Uterus (tissue), 4 donors: ENCODE measurements around the gene PPFIA4. TPM values are rescaled to one million over a fixed set of nuclear protein-coding genes. Genes with fewer than 3 reads are reported as not detected.
"Not testable (repeated sequence)": the region's sequence is repeated elsewhere in the genome, so short reads cannot be mapped to it uniquely, and the experiment has no call there.

Experiments used
- DNase-seq, 2 donors: peaks; one replicate each; pipeline ENCODE4 v3.0.0-alpha.2; 2019 to 2020
- H3K27ac ChIP-seq, 2 donors: fragments of 200-600 bp; sonication (generic); 1 replicate in 1 of 2; 2 replicates in 1 of 2; pipeline ENCODE4 v1.5.1; 2016 to 2018
- H3K27me3 ChIP-seq, 2 donors: fragments of 200-600 bp; sonication (generic); one replicate each; pipeline ENCODE4 v1.5.1; 2018 to 2019; ENCODE audit warnings: control low read depth in 1 of 2
- H3K36me3 ChIP-seq, 2 donors: fragments of 200-600 bp; sonication (generic); one replicate each; pipeline ENCODE4 v1.5.1; 2019; ENCODE audit warnings: control low read depth in 1 of 2
- H3K4me1 ChIP-seq, 2 donors: fragments of 200-600 bp; sonication (generic); one replicate each; pipeline ENCODE4 v1.5.1; 2018 to 2019; ENCODE audit warnings: control low read depth in 1 of 2
- H3K4me3 ChIP-seq, 2 donors: fragments of 200-600 bp; sonication (generic); 1 replicate in 1 of 2; 2 replicates in 1 of 2; pipeline ENCODE4 v1.5.1; 2018 to 2019; ENCODE audit warnings: mild to moderate bottlenecking in 1 of 2
- H3K9me3 ChIP-seq, 2 donors: fragments of 200-600 bp; sonication (generic); one replicate each; pipeline ENCODE4 v1.5.1; 2019; ENCODE audit warnings: control low read depth in 1 of 2
- POLR2A ChIP-seq, 2 donors: fragments of 450-650 bp; IDR thresholded peaks; one replicate each; pipeline ENCODE4 v1.6.1; 2016; ENCODE audit warnings: antibody characterized with exemption in 2 of 2, mild to moderate bottlenecking in 1 of 2, moderate library complexity in 1 of 2
- intact Hi-C: fragments of 100-400 bp; cut with DNase I; formaldehyde crosslinking; loops from one replicate; pipeline ENCODE4 v1.15.1; 2023; ENCODE audit warnings: low total_unique reads
- total RNA-seq, 4 donors: library from RNA; depleted of rRNA in 3 of 4; stranded (reverse); fragments of >200 nt in 3 of 4; gene quantifications; one replicate each; pipeline versions ENCODE4 v1.1.0 to v1.2.4, GENCODE V29; 2014 to 2023
- TF ChIP-seq, protein P1 (sequence below), 4 experiments: fragments of 200-600 bp in 2 of 4; fragments of 450-650 bp in 2 of 4; sonication (generic) in 2 of 4; IDR thresholded peaks; one replicate each; pipeline ENCODE4 v1.5.1; 2016 to 2019; ENCODE audit warnings: antibody characterized with exemption in 4 of 4, mild to moderate bottlenecking in 2 of 4, moderate library complexity in 1 of 4
- donor health status: DM: yes; HTN: yes; CAD: no.

The PPFIA4 gene
- total RNA-seq, 4 donors from 2014 or later: 0.26 to 7.6 (median 6.5) TPM; not detected in 1

DNA sequence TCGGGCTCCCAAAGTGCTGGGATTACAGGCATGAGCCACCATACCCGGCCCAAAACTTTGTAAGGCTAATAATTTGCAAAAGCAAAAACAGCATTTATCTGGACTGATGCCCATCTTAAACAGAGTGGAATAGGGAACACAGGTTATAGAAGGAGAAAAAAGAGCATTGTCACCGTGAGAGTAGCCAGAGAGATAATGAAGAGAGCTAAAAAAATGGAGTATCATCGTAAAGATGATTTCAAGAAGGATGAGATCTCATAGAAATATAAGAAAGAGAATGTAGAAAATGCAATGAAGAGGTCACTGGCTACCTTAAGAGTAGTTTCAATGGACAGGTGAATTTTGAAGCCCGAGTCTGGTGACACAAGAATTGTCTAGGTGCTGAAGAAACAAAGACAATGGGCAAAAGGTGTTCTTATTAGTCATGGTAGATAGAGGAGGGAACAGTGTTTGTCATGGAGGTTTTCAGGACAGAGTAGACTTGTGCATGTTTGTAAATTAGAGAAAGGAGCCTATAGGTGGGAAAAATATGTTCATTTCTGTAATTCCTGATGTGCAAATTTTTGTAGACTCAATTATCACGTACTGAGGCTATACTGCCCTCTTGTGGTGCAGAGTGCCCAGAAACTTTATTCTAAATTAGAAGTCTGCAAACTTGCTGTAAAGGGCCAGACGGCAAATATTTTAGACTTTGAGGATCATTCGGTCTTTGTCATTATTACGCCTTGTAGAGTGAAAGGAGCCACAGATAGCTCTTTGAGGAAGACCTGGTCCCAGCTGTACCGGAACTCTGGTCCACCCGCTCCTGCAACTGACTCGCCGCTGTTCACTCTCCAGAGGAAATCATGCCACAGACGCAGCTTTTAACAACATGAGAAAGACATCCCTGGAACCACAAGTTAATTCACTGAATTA lies 27.2 kb upstream of the PPFIA4 start:
- no peak for TF ChIP-seq POLR2A (IDR thresholded peaks at IDR 0.05)
- TF ChIP-seq, protein P1, sequence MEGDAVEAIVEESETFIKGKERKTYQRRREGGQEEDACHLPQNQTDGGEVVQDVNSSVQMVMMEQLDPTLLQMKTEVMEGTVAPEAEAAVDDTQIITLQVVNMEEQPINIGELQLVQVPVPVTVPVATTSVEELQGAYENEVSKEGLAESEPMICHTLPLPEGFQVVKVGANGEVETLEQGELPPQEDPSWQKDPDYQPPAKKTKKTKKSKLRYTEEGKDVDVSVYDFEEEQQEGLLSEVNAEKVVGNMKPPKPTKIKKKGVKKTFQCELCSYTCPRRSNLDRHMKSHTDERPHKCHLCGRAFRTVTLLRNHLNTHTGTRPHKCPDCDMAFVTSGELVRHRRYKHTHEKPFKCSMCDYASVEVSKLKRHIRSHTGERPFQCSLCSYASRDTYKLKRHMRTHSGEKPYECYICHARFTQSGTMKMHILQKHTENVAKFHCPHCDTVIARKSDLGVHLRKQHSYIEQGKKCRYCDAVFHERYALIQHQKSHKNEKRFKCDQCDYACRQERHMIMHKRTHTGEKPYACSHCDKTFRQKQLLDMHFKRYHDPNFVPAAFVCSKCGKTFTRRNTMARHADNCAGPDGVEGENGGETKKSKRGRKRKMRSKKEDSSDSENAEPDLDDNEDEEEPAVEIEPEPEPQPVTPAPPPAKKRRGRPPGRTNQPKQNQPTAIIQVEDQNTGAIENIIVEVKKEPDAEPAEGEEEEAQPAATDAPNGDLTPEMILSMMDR (IDR thresholded peaks at IDR 0.05): peak; percentile 58 to 74 (median 68)
- Histone ChIP-seq H3K27me3 (no peaks in the 10 kb centered on the region), H3K4me1 (no peaks in the 10 kb centered on the region), H3K36me3 (no peaks in the 10 kb centered on the region), H3K9me3 (no peaks in the 10 kb centered on the region), H3K4me3 (no peak overlapping the region), H3K27ac (no peak overlapping the region)
- intact Hi-C loops: no loop called here
- DNase-seq: peak; percentile 24 to 46

DNA sequence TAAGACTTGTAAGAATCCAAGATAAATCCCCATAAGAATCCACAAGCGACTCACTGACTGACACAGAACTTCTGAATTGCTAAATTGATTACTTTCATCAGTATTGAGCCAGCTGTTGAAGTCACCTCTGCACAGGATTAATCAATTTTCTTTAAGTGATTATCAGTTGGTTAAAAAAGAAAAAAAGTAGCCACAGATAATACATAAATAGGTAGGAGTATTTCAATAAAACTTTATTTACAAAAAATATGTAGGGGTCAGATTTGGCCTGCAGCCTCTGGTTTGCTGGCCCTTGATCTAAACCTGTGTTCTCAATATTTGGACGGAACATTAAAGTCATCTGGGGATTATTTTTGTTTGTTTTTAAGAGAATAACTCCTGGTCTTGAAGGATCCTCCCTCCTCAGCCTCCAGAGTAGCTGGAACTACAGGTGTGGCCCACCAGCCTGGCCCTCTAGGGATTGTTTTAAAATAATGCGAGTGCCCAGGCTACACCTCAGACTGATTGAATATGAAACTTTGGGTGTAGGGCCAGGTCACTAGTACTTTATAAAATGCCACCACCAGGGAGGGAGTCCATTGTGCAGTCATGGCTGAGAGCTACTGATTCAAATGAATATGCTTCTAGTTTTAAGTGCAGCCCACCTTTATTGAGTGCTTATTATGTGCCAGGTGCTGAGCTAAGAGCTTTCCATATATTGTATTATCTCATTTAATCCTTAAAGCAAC lies 25.9 kb upstream of the PPFIA4 start:
- no peaks in the 10 kb centered on the region for H3K27me3 ChIP-seq
- H3K36me3 ChIP-seq: no peaks in the 10 kb centered on the region
- H3K9me3 ChIP-seq: no peaks in the 10 kb centered on the region
- H3K27ac ChIP-seq: no peak overlapping the region
- TF ChIP-seq, protein P1 (IDR thresholded peaks at IDR 0.05): no peak
- TF ChIP-seq POLR2A (IDR thresholded peaks at IDR 0.05): no peak
- no peaks in the 10 kb centered on the region for H3K4me1 ChIP-seq
- intact Hi-C loops: no loop called here
- DNase-seq: no peak
- no peak overlapping the region for H3K4me3 ChIP-seq

DNA sequence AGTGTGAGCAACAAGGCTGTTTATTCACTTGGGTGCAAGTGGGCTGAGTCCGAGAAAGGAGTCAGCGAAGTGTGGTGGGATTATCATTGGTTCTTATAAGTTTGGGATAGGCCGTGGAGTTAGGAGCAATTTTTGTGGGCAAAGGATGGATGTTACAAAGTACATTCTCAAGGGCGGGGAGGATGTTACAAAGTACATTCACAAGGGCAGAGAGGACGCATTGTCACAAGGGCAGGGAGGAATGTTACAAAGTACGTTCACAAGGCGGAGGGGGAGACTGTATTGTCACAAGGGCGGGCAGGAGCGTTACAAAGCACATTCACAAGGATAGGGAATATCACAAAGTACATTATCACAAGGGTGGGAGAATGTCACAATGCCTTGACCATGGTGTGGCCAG lies 24.3 kb upstream of the PPFIA4 start:
- intact Hi-C loops: no loop called here
- Histone ChIP-seq H3K9me3 (no peaks in the 10 kb centered on the region), H3K27ac (no peak overlapping the region), H3K4me1 (no peaks in the 10 kb centered on the region), H3K27me3 (no peaks in the 10 kb centered on the region), H3K4me3 (no peak overlapping the region), H3K36me3 (no peaks in the 10 kb centered on the region)
- no peak for TF ChIP-seq POLR2A (IDR thresholded peaks at IDR 0.05)
- TF ChIP-seq, protein P1 (IDR thresholded peaks at IDR 0.05): no peak
- DNase-seq: no peak

DNA sequence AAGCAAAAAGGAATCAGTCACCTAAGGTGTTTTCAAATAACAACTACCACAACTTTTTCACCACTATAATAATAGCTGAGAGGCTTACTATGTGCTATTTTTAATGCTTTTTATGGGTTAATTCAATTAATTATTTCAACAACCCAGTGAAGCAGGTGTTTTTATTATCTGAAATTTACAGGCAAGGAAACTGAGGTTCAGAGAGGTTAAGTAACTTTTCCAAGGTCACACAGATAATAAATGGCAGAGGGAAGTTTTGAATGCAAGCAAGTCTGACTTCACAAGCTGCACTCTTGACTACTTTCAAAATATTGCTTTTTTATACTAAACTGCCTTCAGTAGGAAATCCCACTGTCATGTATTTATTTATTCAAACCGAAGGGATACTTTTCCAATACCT lies 23.3 kb upstream of the PPFIA4 start:
- no peaks in the 10 kb centered on the region for H3K27me3 ChIP-seq
- H3K36me3 ChIP-seq: no peaks in the 10 kb centered on the region
- H3K4me1 ChIP-seq: no peaks in the 10 kb centered on the region
- intact Hi-C loops: no loop called here
- no peak overlapping the region for H3K4me3 ChIP-seq
- TF ChIP-seq POLR2A (IDR thresholded peaks at IDR 0.05): no peak
- TF ChIP-seq, protein P1 (IDR thresholded peaks at IDR 0.05): no peak
- no peak overlapping the region for H3K27ac ChIP-seq
- no peaks in the 10 kb centered on the region for H3K9me3 ChIP-seq
- no peak for DNase-seq

DNA sequence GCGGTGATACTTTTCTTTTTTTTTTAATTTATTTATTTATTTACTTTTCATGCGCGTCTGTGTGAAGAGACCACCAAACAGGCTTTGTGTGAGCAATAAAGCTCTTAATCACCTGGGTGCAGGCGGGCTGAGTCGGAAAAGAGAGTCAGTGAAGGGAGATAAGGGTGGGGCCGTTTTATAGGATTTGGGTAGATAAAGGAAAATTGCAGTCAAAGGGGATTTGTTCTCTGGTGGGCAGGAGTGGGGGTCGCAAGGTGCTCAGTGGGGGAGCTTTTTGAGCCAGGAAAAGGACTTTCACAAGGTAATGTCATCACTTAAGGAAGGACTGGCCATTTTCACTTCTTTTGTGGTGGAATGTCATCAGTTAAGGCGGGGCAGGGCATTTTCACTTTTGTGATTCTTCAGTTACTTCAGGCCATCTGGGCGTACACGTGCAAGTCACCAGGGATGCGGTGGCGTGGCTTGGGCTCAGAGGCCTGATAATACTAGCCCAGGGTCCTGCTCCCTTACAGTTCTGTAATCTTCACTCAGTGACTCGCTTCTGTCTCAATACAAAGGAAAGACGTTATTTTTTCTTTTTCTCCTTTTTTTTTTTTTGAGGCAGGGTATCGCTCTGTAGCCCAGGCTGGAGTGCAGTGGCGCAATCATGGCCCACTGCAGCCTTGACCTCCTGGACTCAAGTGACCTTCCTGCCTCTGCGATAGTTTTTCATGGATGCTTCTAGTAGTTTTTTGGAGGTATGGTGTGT lies 20.7 kb upstream of the PPFIA4 start:
- H3K27me3 ChIP-seq, H3K36me3 ChIP-seq, intact Hi-C loops, H3K9me3 ChIP-seq, H3K27ac ChIP-seq, H3K4me3 ChIP-seq, H3K4me1 ChIP-seq, DNase-seq: not testable (repeated sequence)
